Lung (tissue), 12 donors: Measurements from ENCODE around the gene ZDHHC11B. TPM values are rescaled to one million over a fixed set of nuclear protein-coding genes. Genes with fewer than 3 reads are reported as not detected.
"Not testable (repeated sequence)": the region's sequence is repeated elsewhere in the genome, so short reads cannot be mapped to it uniquely, and the experiment has no call there.

Experiments used
- ATAC-seq: fragments of 200-7000 bp; cut with Tn5 transposase; one replicate; pipeline ENCODE4 v1.9.1; 2020; ENCODE audit warnings: moderate number of reproducible peaks; ENCODE audit not compliant: insufficient read depth, low FRiP score
- DNase-seq, 3 donors: peaks; one replicate each; pipeline ENCODE4 v3.0.0-alpha.2; 2013 to 2017
- H3K27ac ChIP-seq, 2 donors: one replicate each; pipeline ENCODE4 v1.5.1; 2013; ENCODE audit warnings: mild to moderate bottlenecking in 2 of 2, moderate library complexity in 2 of 2, control low read depth in 1 of 2, inconsistent platforms in 1 of 2, low read depth in 1 of 2, low read length in 1 of 2
- H3K27me3 ChIP-seq, 3 donors: one replicate each; pipeline ENCODE4 v1.5.1; 2013; ENCODE audit warnings: low read length in 2 of 3; ENCODE audit not compliant: control insufficient read depth in 3 of 3, insufficient read depth in 3 of 3
- H3K36me3 ChIP-seq, 4 donors: one replicate each; pipeline ENCODE4 v1.5.1; 2013; ENCODE audit warnings: low read length in 4 of 4, mild to moderate bottlenecking in 1 of 4, moderate library complexity in 1 of 4; ENCODE audit not compliant: control insufficient read depth in 4 of 4, insufficient read depth in 4 of 4
- H3K4me1 ChIP-seq, 5 donors: one replicate each; pipeline ENCODE4 v1.5.1; 2013; ENCODE audit warnings: low read length in 5 of 5, mild to moderate bottlenecking in 2 of 5, moderate library complexity in 1 of 5; ENCODE audit not compliant: control insufficient read depth in 5 of 5, insufficient read depth in 5 of 5
- H3K4me3 ChIP-seq: one replicate; pipeline ENCODE4 v1.5.1; 2013; ENCODE audit warnings: mild to moderate bottlenecking, control low read depth, moderate library complexity
- H3K9ac ChIP-seq, 2 donors: one replicate each; pipeline ENCODE4 v1.5.1; 2013; ENCODE audit warnings: low read length in 2 of 2, control low read depth in 1 of 2; ENCODE audit not compliant: insufficient read depth in 1 of 2
- H3K9me3 ChIP-seq, 4 donors: one replicate each; pipeline ENCODE4 v1.5.1; 2013; ENCODE audit warnings: low read length in 3 of 4, mild to moderate bottlenecking in 1 of 4, moderate library complexity in 1 of 4; ENCODE audit not compliant: control insufficient read depth in 4 of 4, insufficient read depth in 3 of 4
- WGBS, 2 donors: extraction: QIAGEN DNeasy Blood & Tissue Kit; methylation state at CpG; one replicate each; pipeline ENCODE4 v1.1.7; 2013; 5-methylcytosine and 5-hydroxymethylcytosine counted together
- polyA plus RNA-seq, 2 donors: library from polyadenylated mRNA; stranded (reverse); fragments of 200-250 nt; gene quantifications; one replicate each; pipeline ENCODE4 v1.2.1, GENCODE V29; 2013
- total RNA-seq, 2 donors: library from RNA; depleted of rRNA in 1 of 2; stranded (reverse); fragments of >200 nt in 1 of 2; gene quantifications; one replicate each; pipeline ENCODE4 v1.2.1, GENCODE V29; 2014 to 2021
- TF ChIP-seq, protein P1 (sequence below): IDR thresholded peaks from 2 replicates; pipeline ENCODE4 v1.5.1; 2012; ENCODE audit warnings: mild to moderate bottlenecking; ENCODE audit errors: control extremely low read depth, extremely low read depth
- donor health status: control.
- donor health status: control.
- donor health status: Bipolar disorder and iron deficiency.
- donor health status: healthy.
- donor health status: DM: yes; HTN: yes; CAD: no.

The ZDHHC11B gene
- total and polyA plus RNA-seq, 4 donors = 3.1 to 44.4 (median 6.0) TPM

DNA sequence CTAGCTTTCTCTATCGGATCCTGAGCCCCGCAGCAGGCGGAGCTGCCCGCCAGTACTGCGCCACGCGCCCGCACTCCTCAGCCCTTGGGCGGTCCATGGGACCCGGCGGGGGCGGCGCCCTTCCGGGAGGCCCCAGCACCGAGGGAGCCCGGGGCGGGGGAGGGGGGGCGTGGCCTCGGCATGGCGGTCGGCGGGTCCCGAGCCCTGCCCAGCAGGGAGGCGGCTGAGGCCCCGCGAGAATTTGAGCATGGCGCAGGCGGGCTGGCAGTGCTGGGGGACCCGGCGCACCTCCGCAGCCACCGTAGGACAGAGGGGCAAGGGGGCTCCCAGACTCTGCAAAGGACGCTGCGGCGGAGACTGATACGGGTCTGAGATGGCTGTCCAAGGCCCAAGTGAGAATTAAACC is 6.8 kb downstream of the ZDHHC11B start:
- Histone ChIP-seq H3K9ac (no peak overlapping the region), H3K27ac (no peak overlapping the region), H3K4me1 (peaks cover 0 to 18% (median 3%) of the 10 kb centered on the region in 5 donors), H3K36me3 (peaks cover 0 to 2% (median 0%) of the 10 kb centered on the region in 4 donors), H3K4me3 (no peak overlapping the region), H3K27me3 (no peaks in the 10 kb centered on the region), H3K9me3 (no peaks in the 10 kb centered on the region)
- 91 to 96% methylated on average over 36 of the region's 36 CpGs for WGBS, 2 donors
- TF ChIP-seq, protein P1, sequence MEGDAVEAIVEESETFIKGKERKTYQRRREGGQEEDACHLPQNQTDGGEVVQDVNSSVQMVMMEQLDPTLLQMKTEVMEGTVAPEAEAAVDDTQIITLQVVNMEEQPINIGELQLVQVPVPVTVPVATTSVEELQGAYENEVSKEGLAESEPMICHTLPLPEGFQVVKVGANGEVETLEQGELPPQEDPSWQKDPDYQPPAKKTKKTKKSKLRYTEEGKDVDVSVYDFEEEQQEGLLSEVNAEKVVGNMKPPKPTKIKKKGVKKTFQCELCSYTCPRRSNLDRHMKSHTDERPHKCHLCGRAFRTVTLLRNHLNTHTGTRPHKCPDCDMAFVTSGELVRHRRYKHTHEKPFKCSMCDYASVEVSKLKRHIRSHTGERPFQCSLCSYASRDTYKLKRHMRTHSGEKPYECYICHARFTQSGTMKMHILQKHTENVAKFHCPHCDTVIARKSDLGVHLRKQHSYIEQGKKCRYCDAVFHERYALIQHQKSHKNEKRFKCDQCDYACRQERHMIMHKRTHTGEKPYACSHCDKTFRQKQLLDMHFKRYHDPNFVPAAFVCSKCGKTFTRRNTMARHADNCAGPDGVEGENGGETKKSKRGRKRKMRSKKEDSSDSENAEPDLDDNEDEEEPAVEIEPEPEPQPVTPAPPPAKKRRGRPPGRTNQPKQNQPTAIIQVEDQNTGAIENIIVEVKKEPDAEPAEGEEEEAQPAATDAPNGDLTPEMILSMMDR = no peak
- ATAC-seq (no peak), DNase-seq (peak in 1 of 3 donors; percentile 7)

DNA sequence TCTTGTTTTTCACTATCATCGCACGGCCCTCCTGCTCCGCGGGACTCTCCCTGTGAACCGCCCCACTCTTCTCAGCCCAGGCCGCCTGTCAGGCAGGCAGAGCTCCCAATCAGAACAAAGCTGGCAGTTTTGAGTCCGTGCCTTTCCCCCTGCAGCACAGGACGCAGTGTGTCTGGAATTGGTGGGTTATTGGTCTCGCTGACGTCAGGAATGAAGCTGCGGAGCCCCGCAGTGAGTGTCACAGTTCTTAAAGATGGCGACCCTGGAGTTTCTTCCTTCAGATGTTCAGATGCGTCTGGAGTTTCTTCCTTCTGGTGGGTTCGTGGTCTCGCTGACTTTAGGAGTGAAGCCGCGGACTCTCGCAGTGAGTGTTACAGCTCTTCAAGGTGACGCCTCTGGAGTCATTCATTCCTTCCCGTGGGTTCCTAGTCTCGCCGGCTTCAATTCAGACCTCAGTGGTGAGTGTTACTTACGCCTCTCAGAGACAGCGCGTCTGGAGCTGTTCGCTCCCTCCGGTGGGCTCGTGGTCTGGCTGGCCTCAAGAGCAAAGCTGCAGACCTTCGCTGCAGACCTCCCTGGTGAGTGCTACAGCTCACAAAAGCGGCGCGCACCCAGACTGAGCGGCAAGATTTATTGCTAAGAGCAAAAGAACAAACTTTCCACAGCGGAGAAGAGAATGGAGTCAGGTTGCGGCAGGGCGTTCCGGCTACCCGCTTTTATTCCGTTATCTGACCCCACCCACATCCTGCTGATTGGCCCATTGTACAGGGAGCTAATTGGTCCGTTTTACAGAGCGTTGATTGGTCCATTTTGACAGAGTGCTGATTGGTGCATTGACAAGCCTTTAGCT is 7.4 kb downstream of the ZDHHC11B start:
- TF ChIP-seq, protein P1 = no peak
- Histone ChIP-seq H3K27ac (no peak overlapping the region), H3K36me3 (peaks cover 0 to 2% (median 0%) of the 10 kb centered on the region in 4 donors), H3K4me1 (peaks cover 0 to 19% (median 3%) of the 10 kb centered on the region in 5 donors), H3K9me3 (no peaks in the 10 kb centered on the region), H3K27me3 (no peaks in the 10 kb centered on the region), H3K9ac (peak overlapping the region in 1 of 2 donors; percentile 74), H3K4me3 (no peak overlapping the region)
- 86 to 91% methylated on average over 42 of the region's 42 CpGs for WGBS, 2 donors
- no peak for ATAC-seq
- peak; percentile 71 to 83 (median 72) for DNase-seq

DNA sequence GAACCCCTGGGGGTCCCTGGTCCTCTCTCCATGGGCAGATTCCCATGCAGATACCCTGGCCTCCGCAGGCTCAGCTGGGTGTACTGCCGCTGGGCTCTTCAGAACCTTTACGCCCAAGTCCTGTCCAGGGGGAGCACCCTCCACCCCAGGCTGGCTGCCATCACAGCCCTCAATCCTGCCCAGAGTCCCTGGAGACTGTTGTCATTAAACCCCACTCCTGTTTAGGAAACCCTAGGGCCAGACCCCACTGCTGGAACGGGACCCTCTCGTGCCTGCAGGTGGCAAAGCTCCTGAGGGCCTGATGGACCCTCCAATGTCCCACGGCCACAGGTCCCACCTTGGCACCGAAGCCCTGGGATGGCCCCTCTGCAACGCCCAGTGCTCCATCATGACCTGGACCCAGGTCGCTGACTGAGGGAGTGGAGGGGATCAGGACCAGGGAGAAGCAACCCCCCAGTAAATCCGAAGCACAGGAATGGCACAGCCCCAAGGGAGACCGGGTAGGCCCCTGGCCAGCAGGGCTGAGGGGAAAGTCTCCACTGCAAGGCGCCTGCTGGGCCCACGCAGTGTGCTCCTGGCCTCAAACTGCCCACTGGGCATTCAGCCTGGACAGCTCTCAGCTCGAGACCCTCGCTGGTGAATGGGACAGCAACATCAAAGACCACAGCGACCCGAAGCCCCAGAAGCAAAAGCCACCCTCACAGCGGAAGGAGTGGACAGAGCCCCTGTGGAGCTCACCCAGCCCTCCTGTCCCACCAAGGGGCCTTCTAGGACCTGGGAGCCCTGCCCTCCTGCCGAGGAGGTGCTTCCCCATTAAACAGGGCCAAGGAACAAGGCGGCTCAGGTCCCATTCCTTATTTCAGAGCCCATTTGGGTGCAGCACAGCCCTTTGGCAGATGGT is 8.3 kb downstream of the ZDHHC11B start:
- Histone ChIP-seq H3K9me3 (no peaks in the 10 kb centered on the region), H3K9ac (peak overlapping the region in 1 of 2 donors; percentile 38), H3K27me3 (no peaks in the 10 kb centered on the region), H3K4me3 (no peak overlapping the region), H3K4me1 (peaks cover 0 to 19% (median 3%) of the 10 kb centered on the region in 5 donors), H3K36me3 (peaks cover 0 to 2% (median 0%) of the 10 kb centered on the region in 4 donors), H3K27ac (no peak overlapping the region)
- TF ChIP-seq, protein P1 = no peak
- ATAC-seq (no peak), DNase-seq (peak in 2 of 3 donors; percentile 14 to 24)
- 88 to 93% methylated on average over 20 of the region's 20 CpGs for WGBS, 2 donors

DNA sequence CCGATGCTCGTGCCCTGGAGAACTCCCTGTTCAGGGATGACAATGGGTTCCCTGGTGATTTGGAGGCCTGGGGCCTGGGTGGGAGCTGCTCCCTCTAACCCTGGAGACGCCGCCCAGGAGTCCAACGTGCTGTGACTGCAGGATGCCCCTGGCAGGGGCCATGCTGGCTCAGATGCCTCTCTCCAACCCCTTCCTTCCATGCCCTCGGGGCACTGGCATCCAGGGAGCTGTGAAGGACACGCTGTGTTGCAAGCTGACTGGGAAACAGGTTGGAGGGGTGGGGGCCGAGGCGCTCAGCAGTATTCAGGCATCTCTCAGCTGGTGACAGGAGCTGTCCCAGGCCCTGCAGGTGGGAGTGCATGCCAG is 9.0 kb downstream of the ZDHHC11B start:
- not testable (repeated sequence) for H3K9ac ChIP-seq, H3K36me3 ChIP-seq, H3K27me3 ChIP-seq, H3K9me3 ChIP-seq, ATAC-seq, H3K27ac ChIP-seq, H3K4me3 ChIP-seq
- DNase-seq = peak in 1 of 3 donors; percentile 1
- 82 to 90% methylated on average over 8 of the region's 9 CpGs for WGBS, 2 donors
- H3K4me1 ChIP-seq = peaks cover 0 to 19% (median 3%) of the 10 kb centered on the region in 5 donors

DNA sequence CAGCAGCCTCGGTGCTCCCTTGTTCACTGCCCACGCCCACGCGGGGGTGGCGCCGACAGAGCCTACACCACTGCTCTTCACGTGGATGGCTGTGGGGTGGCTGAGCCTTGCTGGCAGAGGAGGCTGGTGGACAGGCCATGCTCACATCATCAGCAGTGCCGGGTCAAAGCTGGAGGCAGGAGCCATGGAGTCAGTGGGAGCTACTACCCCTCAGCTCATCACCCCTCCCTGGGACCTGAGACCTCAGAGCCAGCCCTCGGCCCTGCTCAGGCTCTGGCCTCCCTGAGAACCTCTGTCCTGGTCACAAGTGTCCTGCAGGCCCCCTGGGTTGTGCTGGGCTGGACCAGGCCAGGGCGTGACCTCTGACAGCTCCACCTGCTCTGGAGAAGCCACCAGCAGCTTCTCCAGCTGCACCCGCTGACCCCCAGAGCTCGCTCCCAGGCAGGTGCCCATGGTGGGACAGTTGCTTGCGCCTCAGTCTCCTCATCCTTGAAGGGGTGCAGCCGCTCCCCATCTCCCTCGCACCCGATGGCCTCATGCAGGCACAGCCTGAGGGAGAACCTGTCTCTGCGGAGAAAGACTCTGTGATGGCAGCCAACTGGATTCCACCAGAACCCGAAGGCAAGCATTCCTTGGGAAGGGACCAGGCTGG is 9.5 kb downstream of the ZDHHC11B start:
- not testable (repeated sequence) for H3K36me3 ChIP-seq, ATAC-seq, H3K27ac ChIP-seq, H3K9me3 ChIP-seq, H3K9ac ChIP-seq, H3K27me3 ChIP-seq, H3K4me3 ChIP-seq
- DNase-seq = peak in 1 of 3 donors; percentile 11
- WGBS, 2 donors = 91 to 92% methylated on average over 18 of the region's 18 CpGs
- H3K4me1 ChIP-seq = peaks cover 0 to 19% (median 3%) of the 10 kb centered on the region in 5 donors
